Muscle layer of duodenum (tissue), 2 donors: ENCODE measurements around the gene POLD1.

Experiments
- H3K27ac ChIP-seq: one replicate; pipeline ENCODE4 v1.7.0; 2013; ENCODE audit warnings: mild to moderate bottlenecking, low read length
- H3K27me3 ChIP-seq: one replicate; pipeline ENCODE4 v1.7.0; 2013; ENCODE audit warnings: low read depth, mild to moderate bottlenecking, control low read depth, low read length
- H3K36me3 ChIP-seq, 2 donors: one replicate each; pipeline ENCODE4 v1.7.0; 2013; ENCODE audit warnings: low read length in 2 of 2, control low read depth in 1 of 2, mild to moderate bottlenecking in 1 of 2; ENCODE audit not compliant: insufficient read depth in 2 of 2, control insufficient read depth in 1 of 2
- H3K4me1 ChIP-seq, 2 donors: one replicate each; pipeline ENCODE4 v1.7.0; 2013; ENCODE audit warnings: low read length in 2 of 2, mild to moderate bottlenecking in 2 of 2, control low read depth in 1 of 2, moderate library complexity in 1 of 2; ENCODE audit not compliant: insufficient read depth in 2 of 2, control insufficient read depth in 1 of 2
- H3K4me3 ChIP-seq, 2 donors: one replicate each; pipeline ENCODE4 v1.7.0; 2013; ENCODE audit warnings: low read length in 2 of 2, low read depth in 1 of 2, mild to moderate bottlenecking in 1 of 2
- H3K9me3 ChIP-seq, 2 donors: one replicate each; pipeline ENCODE4 v1.7.0; 2013; ENCODE audit warnings: low read length in 2 of 2, control low read depth in 1 of 2, mild to moderate bottlenecking in 1 of 2; ENCODE audit not compliant: control insufficient read depth in 1 of 2
- donor health status: healthy.

The POLD1 gene

DNA sequence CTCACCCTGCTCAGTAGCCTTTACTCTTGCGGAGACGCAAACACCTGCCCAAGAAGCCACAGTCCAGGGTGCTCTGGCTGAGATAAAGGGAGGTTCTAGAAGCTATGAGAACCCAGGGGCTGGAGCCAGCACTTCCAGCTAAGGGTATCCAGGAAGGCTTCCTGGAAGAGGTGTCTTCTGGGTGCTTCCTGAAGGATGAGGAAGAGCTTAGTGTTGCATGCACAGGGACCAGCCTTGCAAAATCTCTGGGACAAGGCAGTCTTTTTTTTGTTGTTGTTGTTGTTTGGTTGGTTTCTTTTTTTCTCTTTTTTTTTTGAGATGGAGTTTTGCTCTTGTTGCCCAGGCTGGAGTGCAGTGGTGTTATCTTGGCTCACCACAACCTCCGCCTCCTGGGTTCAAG is 69.1 kb downstream of the POLD1 start:
- no peaks in the 10 kb centered on the region for H3K4me1 ChIP-seq
- peaks cover 4% of the 10 kb centered on the region for H3K27me3 ChIP-seq
- H3K27ac ChIP-seq = no peak overlapping the region
- no peaks in the 10 kb centered on the region for H3K9me3 ChIP-seq
- no peak overlapping the region for H3K4me3 ChIP-seq
- H3K36me3 ChIP-seq = no peaks in the 10 kb centered on the region

DNA sequence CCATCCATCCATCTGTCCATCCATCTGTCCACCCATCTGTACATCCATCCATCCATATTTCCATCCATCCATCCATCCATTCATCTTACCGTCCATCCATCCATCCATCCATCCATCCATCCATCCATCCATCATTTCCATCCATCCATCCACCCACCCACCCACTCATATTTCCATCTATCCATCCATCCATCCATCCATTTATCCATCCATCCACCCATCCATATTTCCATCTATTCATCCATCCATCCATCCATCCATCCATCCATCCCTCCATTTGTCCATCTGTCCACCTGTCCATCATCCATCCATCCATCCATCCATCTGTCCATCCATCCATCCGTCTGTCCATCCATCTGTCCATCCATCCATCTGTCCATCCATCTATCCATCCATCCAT is 71.8 kb downstream of the POLD1 start:
- Histone ChIP-seq H3K9me3 (no peaks in the 10 kb centered on the region), H3K4me3 (no peak overlapping the region), H3K27me3 (peaks cover 4% of the 10 kb centered on the region), H3K4me1 (no peaks in the 10 kb centered on the region), H3K27ac (no peak overlapping the region), H3K36me3 (no peaks in the 10 kb centered on the region)

DNA sequence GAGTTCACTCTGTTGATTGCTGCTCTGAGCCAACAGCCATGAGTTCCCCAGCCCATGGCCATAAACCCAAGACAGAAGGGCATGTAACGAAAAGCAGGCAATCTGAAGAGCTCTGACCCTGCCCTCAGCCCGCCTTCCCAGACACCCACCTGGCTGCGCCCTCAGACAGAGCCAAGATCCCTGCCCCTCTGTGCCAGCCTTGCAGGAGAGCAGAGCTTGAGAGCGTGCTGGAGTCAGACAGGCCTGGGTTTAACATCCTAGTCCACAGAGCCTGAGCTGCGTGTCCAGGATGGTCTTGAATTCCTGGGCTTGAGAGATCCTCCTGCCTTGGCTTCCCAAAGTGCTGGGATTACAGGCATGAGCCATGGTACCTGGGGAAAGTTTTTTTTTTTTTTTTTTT is 73.2 kb downstream of the POLD1 start:
- H3K4me1 ChIP-seq = no peaks in the 10 kb centered on the region

DNA sequence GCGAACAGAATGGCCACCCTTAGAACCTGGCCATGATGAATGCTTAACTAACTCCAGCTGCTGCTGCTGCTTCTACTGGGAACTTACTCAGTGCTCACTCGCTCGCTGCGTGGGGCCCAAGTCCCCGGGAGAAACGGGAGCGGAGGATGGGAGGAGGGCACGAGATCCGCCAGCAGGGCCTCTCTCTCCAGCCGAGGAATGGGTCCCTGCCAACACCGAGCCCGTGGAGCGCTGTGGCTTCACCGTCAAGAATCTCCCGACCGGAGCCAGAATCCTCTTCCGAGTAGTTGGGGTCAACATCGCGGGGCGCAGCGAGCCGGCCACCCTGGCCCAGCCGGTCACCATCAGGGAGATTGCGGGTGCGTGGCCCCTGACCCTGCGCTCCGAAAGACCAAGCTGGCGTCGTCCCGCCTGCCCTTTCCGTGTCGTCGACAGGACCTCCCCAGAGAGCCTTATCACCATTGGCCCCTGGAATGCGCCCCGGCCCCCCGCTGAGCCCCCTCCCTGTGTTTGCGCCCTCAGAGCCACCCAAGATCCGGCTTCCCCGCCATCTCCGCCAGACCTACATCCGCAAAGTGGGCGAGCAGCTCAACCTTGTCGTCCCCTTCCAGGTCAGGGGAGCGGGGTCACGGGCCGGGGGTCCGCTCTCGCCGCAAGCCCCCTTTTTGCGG is 74.4 kb downstream of the POLD1 start:
- H3K27me3 ChIP-seq = peaks cover 4% of the 10 kb centered on the region
- H3K4me1 ChIP-seq = no peaks in the 10 kb centered on the region
- no peak overlapping the region for H3K4me3 ChIP-seq
- no peaks in the 10 kb centered on the region for H3K9me3 ChIP-seq
- no peak overlapping the region for H3K27ac ChIP-seq
- H3K36me3 ChIP-seq = no peaks in the 10 kb centered on the region

More for the DNA sequence above, 73.2 kb downstream of the POLD1 start:
- Histone ChIP-seq H3K36me3 (no peaks in the 10 kb centered on the region), H3K9me3 (no peaks in the 10 kb centered on the region), H3K27ac (no peak overlapping the region), H3K27me3 (peaks cover 4% of the 10 kb centered on the region), H3K4me3 (no peak overlapping the region)

DNA sequence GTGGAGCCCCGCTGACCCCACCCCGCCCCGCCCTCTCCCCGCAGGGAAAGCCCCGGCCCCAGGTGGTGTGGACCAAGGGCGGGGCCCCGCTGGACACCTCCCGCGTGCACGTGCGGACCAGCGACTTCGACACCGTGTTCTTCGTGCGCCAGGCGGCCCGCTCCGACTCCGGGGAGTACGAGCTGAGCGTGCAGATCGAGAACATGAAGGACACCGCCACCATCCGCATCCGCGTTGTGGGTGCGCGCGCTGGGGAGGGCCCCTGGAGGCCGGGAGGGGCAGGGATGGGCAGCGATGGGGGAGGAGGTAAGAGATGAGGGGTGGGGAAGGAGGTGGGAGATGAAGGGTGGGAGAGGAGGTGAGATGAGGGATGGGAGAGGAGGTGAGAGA is 74.9 kb downstream of the POLD1 start:
- H3K4me3 ChIP-seq = no peak overlapping the region
- H3K36me3 ChIP-seq = no peaks in the 10 kb centered on the region
- no peaks in the 10 kb centered on the region for H3K4me1 ChIP-seq
- H3K27ac ChIP-seq = no peak overlapping the region
- H3K27me3 ChIP-seq = peaks cover 4% of the 10 kb centered on the region
- no peaks in the 10 kb centered on the region for H3K9me3 ChIP-seq

DNA sequence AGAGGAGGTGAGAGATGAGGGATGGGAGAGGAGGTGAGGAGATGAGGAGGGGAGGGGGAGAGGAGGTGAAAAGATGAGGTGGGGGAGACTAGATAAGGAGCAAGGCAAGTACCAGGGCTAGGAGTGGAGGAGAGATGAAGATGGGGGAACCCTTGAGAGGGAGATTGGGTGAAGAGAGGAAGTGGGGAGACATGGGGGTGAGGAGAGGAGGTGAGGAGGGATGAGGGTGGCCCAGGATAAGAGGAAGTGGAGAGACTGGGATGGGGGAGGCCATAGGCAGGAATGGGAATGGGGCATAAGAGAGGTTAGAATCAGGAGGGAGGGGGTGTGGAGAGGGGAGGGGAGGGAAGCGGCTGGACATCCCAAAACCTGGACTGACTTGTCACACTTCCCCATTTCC is 75.5 kb downstream of the POLD1 start:
- H3K4me1 ChIP-seq = no peaks in the 10 kb centered on the region
- no peaks in the 10 kb centered on the region for H3K36me3 ChIP-seq
- H3K27me3 ChIP-seq = peaks cover 4% of the 10 kb centered on the region
- H3K4me3 ChIP-seq = no peak overlapping the region
- H3K27ac ChIP-seq = no peak overlapping the region
- no peaks in the 10 kb centered on the region for H3K9me3 ChIP-seq

DNA sequence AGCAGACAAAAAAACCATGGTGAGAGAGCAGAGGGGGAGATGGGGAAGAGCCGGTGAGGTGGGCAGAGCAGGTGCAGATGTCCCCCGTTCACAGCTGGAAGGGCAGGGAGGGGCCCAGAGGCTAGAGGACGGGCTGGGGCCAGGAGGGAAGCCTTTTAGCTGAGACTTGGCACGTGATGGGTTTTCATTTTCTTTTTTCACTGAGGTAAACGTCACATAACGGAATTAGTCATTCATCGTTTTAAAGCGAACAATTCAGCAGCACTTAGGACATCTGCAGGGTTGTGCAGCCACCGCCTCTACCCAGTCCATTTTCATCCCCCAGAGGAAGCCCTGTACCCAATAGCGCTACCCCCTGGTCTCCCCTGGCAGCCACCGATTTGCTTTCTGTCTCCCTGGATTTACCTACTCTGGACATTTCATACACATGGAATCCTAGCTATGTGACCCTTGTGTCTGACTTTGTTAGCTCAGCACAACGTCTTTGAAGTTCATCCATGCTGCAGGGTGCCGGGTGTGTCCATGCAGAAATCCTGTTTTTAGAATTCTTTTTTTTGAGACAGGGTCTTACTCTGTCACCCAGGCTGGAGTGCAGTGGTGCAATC is 76.1 kb downstream of the POLD1 start:
- H3K36me3 ChIP-seq = no peaks in the 10 kb centered on the region
- no peak overlapping the region for H3K27ac ChIP-seq
- no peak overlapping the region for H3K4me3 ChIP-seq
- H3K27me3 ChIP-seq = peaks cover 4% of the 10 kb centered on the region
- H3K4me1 ChIP-seq = no peaks in the 10 kb centered on the region
- H3K9me3 ChIP-seq = no peaks in the 10 kb centered on the region

DNA sequence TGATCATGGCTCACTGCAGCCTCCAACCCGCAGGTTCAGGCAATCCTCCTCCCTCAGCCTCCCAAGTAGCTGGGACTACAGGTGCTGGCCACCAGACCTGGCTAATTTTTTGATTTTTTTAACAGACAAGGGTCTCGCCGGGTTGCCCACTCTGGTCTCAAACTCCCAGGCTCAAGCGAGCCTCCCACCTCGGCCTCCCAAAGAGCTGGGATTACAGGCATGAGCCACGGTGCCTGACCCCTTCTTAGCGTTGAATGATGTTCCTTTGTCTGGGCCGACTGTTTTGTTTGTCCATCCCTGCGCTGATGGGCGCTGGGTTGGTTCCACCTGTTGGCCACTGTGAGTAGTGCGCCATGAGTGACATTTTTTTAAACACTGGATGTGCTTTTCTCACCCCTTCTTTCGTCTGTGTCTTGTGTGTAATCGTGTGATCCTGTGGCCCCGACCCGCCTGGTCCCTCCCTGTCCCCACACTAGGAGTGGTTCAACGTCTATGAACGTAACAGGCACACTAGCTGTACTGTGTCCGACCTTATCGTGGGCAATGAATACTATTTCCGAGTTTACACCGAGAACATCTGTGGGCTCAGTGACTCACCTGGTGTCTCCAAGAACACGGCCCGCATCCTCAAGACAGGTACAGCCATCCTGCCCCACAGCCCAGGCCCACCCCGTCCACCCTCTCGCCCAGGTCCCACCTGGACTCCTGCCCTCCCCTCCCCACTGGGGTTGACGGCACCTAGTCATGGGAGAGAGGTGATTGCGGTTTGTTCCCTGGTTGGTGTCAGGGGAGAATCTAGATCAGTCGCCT is 77.1 kb downstream of the POLD1 start:
- Histone ChIP-seq H3K27me3 (peaks cover 4% of the 10 kb centered on the region), H3K27ac (no peak overlapping the region)

DNA sequence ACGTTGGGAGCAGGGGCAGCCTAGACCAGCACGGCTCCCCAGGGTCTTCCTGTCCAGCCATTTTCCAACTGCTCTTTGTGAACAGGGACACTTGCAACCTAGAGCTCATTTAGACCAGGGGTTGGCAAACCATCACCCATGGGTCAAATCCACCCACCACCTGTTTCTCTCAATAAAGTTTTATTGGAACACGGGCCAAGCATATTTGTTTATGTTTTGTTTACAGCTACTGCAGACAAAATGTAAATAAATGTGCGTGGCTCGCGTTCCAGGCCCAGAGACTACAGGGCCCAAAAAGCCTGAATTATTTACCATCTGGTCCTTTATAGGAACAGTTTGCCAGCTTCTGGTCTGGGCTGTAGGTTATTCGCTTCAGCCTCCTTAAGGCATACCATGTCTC is 78.8 kb downstream of the POLD1 start:
- Histone ChIP-seq H3K27ac (no peak overlapping the region), H3K4me1 (no peaks in the 10 kb centered on the region), H3K27me3 (no peaks in the 10 kb centered on the region), H3K4me3 (no peak overlapping the region), H3K36me3 (no peaks in the 10 kb centered on the region), H3K9me3 (no peaks in the 10 kb centered on the region)

More for the DNA sequence above, 77.1 kb downstream of the POLD1 start:
- no peak overlapping the region for H3K4me3 ChIP-seq
- no peaks in the 10 kb centered on the region for H3K36me3 ChIP-seq
- H3K9me3 ChIP-seq = no peaks in the 10 kb centered on the region
- no peaks in the 10 kb centered on the region for H3K4me1 ChIP-seq

DNA sequence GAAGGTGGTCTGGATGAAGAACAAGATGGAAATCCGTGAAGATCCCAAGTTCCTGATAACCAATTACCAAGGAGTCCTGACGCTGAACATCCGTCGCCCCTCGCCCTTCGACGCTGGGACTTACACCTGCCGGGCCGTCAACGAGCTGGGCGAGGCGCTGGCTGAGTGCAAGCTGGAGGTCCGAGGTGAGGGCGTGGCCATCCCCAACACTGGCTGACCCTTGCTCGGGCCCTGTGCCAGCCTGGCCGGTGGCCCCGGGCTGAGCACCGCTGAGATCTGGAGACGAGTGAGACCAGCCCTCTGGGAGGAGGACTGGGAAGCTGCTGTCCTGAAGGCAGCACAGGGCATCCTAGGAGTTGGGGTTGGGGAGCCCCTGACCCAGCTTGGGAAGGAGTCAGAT is 80.2 kb downstream of the POLD1 start:
- no peak overlapping the region for H3K4me3 ChIP-seq
- H3K9me3 ChIP-seq = no peaks in the 10 kb centered on the region
- no peaks in the 10 kb centered on the region for H3K36me3 ChIP-seq
- no peaks in the 10 kb centered on the region for H3K4me1 ChIP-seq
- no peak overlapping the region for H3K27ac ChIP-seq
- no peaks in the 10 kb centered on the region for H3K27me3 ChIP-seq

DNA sequence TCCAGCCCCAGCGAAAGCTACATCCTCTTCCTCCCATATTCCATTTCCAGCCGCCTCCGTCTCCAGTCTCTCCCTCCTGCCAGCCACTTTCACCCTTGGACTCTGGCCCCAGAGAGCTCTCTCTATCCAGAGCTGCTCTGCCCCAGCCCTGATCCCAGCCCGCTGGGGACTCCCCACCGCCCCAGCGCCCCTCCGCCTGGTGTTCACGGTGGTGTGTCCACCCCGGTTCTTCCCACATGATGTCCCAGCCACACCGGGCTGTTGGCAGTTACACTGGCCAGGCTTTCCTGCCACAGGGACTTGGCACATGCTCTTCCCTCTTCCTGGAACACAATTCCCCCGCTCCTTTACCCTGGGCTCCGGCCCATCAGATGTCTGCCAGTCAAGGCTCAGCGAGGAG is 80.9 kb downstream of the POLD1 start:
- no peak overlapping the region for H3K27ac ChIP-seq
- H3K4me1 ChIP-seq = no peaks in the 10 kb centered on the region
- no peak overlapping the region for H3K4me3 ChIP-seq
- no peaks in the 10 kb centered on the region for H3K9me3 ChIP-seq
- no peaks in the 10 kb centered on the region for H3K27me3 ChIP-seq
- H3K36me3 ChIP-seq = no peaks in the 10 kb centered on the region
